Keratinocyte (primary cell): ENCODE measurements around the gene NLRP11. TPM values are rescaled to one million over a fixed set of nuclear protein-coding genes. Genes with fewer than 3 reads are reported as not detected.
"Not testable (repeated sequence)": the region's sequence is repeated elsewhere in the genome, so short reads cannot be mapped to it uniquely, and the experiment has no call there.

Experiments used
- DNase-seq: peaks from one replicate; pipeline ENCODE4 v3.0.0-alpha.2; 2011; ENCODE audit warnings: low read depth, missing footprints, low spot score
- FAIRE-seq: peaks from 2 replicates; lab custom pipeline; 2011; peaks lifted over from hg19 to GRCh38; lab: Jason Lieb, UNC
- H2AFZ ChIP-seq: 2 replicates; pipeline ENCODE4 v1.6.0; 2012; ENCODE audit warnings: low read length, control low read depth, inconsistent platforms; ENCODE audit not compliant: control insufficient read depth
- H3K27ac ChIP-seq: 2 replicates; pipeline ENCODE4 v1.5.1; 2011; ENCODE audit warnings: low read length; ENCODE audit not compliant: control insufficient read depth, insufficient read depth
- H3K27me3 ChIP-seq: 3 replicates; pipeline ENCODE4 v1.6.0; 2011; ENCODE audit warnings: low read length; ENCODE audit not compliant: control insufficient read depth, insufficient read depth; ENCODE audit errors: extremely low read depth
- H3K36me3 ChIP-seq, 2 experiments: 2 replicates in 1 of 2; 3 replicates in 1 of 2; pipeline ENCODE4 v1.5.1; 2011; ENCODE audit warnings: low read length in 2 of 2, mild to moderate bottlenecking in 1 of 2; ENCODE audit not compliant: control insufficient read depth in 2 of 2, insufficient read depth in 2 of 2; ENCODE audit errors: extremely low read depth in 1 of 2
- H3K4me1 ChIP-seq: 3 replicates; pipeline ENCODE4 v1.5.1; 2011; ENCODE audit warnings: low read length; ENCODE audit not compliant: control insufficient read depth, insufficient read depth; ENCODE audit errors: extremely low read depth
- H3K4me2 ChIP-seq: 3 replicates; pipeline ENCODE4 v1.6.0; 2011; ENCODE audit warnings: low read depth, low read length; ENCODE audit not compliant: control insufficient read depth, insufficient read depth; ENCODE audit errors: extremely low read depth
- H3K4me3 ChIP-seq, 3 experiments: fragments of 200-600 bp in 1 of 3; sonication (generic) in 1 of 3; 2 replicates in 2 of 3; 3 replicates in 1 of 3; pipeline ENCODE4 v1.5.1; 2011 to 2016; ENCODE audit warnings: low read length in 3 of 3, mild to moderate bottlenecking in 3 of 3, control low read depth in 2 of 3, inconsistent platforms in 1 of 3, low read depth in 1 of 3, mixed read lengths in 1 of 3, mixed run types in 1 of 3, moderate library complexity in 1 of 3; ENCODE audit not compliant: control insufficient read depth in 2 of 3, insufficient read depth in 2 of 3; ENCODE audit errors: extremely low read depth in 1 of 3
- H3K79me2 ChIP-seq: 2 replicates; pipeline ENCODE4 v1.6.0; 2012; ENCODE audit warnings: low read length; ENCODE audit not compliant: control insufficient read depth, insufficient read depth
- H3K9ac ChIP-seq: 3 replicates; pipeline ENCODE4 v1.6.0; 2011; ENCODE audit warnings: low read length; ENCODE audit not compliant: control insufficient read depth, insufficient read depth; ENCODE audit errors: extremely low read depth
- H3K9me1 ChIP-seq: 3 replicates; pipeline ENCODE4 v1.6.0; 2011; ENCODE audit warnings: low read length; ENCODE audit not compliant: control insufficient read depth, insufficient read depth; ENCODE audit errors: extremely low read depth
- H3K9me3 ChIP-seq: 2 replicates; pipeline ENCODE4 v1.5.1; 2012; ENCODE audit warnings: low read depth, low read length; ENCODE audit not compliant: control insufficient read depth
- H4K20me1 ChIP-seq: 3 replicates; pipeline ENCODE4 v1.6.0; 2011; ENCODE audit warnings: low read length; ENCODE audit not compliant: control insufficient read depth, insufficient read depth; ENCODE audit errors: extremely low read depth
- CTCF ChIP-seq, 3 experiments: IDR thresholded peaks in 1 of 3; conservative IDR thresholded peaks in 1 of 3; optimal IDR thresholded peaks in 1 of 3; 2 replicates in 2 of 3; 3 replicates in 1 of 3; pipeline versions ENCODE3 to v1.5.1; 2011; ENCODE audit warnings: low read length in 3 of 3, mild to moderate bottlenecking in 3 of 3, moderate library complexity in 2 of 3, control low read depth in 1 of 3, inconsistent platforms in 1 of 3; ENCODE audit not compliant: insufficient read depth in 2 of 3; ENCODE audit errors: extremely low read depth in 1 of 3
- EZH2 ChIP-seq: IDR thresholded peaks from one replicate; pipeline ENCODE4 v1.6.1; 2012; ENCODE audit warnings: inconsistent platforms, mild to moderate bottlenecking, low read length, moderate library complexity
- dilution Hi-C: fragments of 300-500 bp; cut with MboI; formaldehyde crosslinking; loops from one replicate; pipeline ENCODE4 v1.7.0; 2020; ENCODE audit warnings: low sequenced_read_pairs; ENCODE audit not compliant: extremely low pct_ligation_motif_present
- polyA plus RNA-seq, 5 experiments: library from polyadenylated mRNA; depleted of rRNA in 3 of 5; stranded (reverse) in 3 of 5; stranded (forward) in 1 of 5; unstranded in 1 of 5; fragments of >200 nt; gene quantifications; 1 replicate in 1 of 5; 2 replicates in 3 of 5; 3 replicates in 1 of 5; pipeline versions ENCODE4 v1.2.1 to v1.2.3, GENCODE V29; 2011 to 2012; ENCODE audit warnings: missing spikeins in 2 of 5, low read depth in 1 of 5, low replicate concordance in 1 of 5

NLRP11 gene
- polyA plus RNA-seq, 1 donor (not counting 4 experiments of a cell fraction or from before 2014, with no cell fraction given): not detected

GRCh38 chr19:55766466-55766865 lies 65.3 kb downstream of the NLRP11 start:
- TF ChIP-seq CTCF (optimal IDR thresholded peaks at IDR 0.05 in 1 of 3, IDR thresholded peaks at IDR 0.05 in 1 of 3, conservative IDR thresholded peaks at IDR 0.05 in 1 of 3; ENCODE audit: extremely low read depth in 1 of 3, insufficient read depth in 2 of 3, low read length in 3 of 3) (no peak), EZH2 (no peak)
- no peak for DNase-seq
- Histone ChIP-seq H3K79me2 (no peaks in the 10 kb centered on the region), H3K9me3 (peaks cover 2% of the 10 kb centered on the region), H3K27me3 (no peaks in the 10 kb centered on the region), H3K4me3 (no peak overlapping the region), H3K36me3 (no peaks in the 10 kb centered on the region), H3K9me1 (no peaks in the 10 kb centered on the region), H4K20me1 (no peaks in the 10 kb centered on the region), H3K9ac (no peak overlapping the region), H3K27ac (no peak overlapping the region), H3K4me1 (no peaks in the 10 kb centered on the region), H2AFZ (no peak overlapping the region), H3K4me2 (no peak overlapping the region)
- dilution Hi-C loops: no loop called here
- no peak for FAIRE-seq

- H3K4me3 ChIP-seq, DNase-seq, FAIRE-seq, H3K9me3 ChIP-seq, H4K20me1 ChIP-seq, H3K27me3 ChIP-seq, H2AFZ ChIP-seq, H3K4me1 ChIP-seq, H3K27ac ChIP-seq, H3K79me2 ChIP-seq, H3K9ac ChIP-seq, dilution Hi-C loops, H3K4me2 ChIP-seq, H3K36me3 ChIP-seq, H3K9me1 ChIP-seq: not testable (repeated sequence)
Measured at GRCh38 chr19:55758797-55759196, 73.0 kb downstream of the NLRP11 start, which contains the start of gene RFPL4A. TSS of gene RFPL4A (plus strand) at chr19:55759097. CDS start at chr19:55761801, 2,704 bp downstream.

GRCh38 chr19:55756808-55757207 lies 75.0 kb downstream of the NLRP11 start:
- H3K9me1 ChIP-seq, H3K4me3 ChIP-seq, H2AFZ ChIP-seq, H3K9ac ChIP-seq, H3K4me1 ChIP-seq, H4K20me1 ChIP-seq, FAIRE-seq, dilution Hi-C loops, H3K4me2 ChIP-seq, H3K36me3 ChIP-seq, H3K27me3 ChIP-seq, H3K9me3 ChIP-seq, H3K27ac ChIP-seq, DNase-seq, H3K79me2 ChIP-seq: not testable (repeated sequence)
